IMR-90 (cell line): ENCODE measurements around the gene OSBPL3. TPM values are rescaled to one million over a fixed set of nuclear protein-coding genes. Genes with fewer than 3 reads are reported as not detected.

Source experiments
- ATAC-seq: fragments of 200-7000 bp; cut with Tn5 transposase; 2 replicates; pipeline ENCODE4 v1.9.1; 2020; ENCODE audit warnings: low read depth, mild to moderate bottlenecking, moderate library complexity
- BruUV-seq: library from RNA; stranded (reverse); fragments of 400-500 nt; replicated peaks from 2 replicates; lab custom pipeline; 2021; lab: Mats Ljungman, UMichigan
- CTCF ChIA-PET: fragments of 300-600 bp; formaldehyde crosslinking; extraction: SDS; loops from one replicate; lab custom pipeline; 2021; ENCODE audit warnings: antibody characterized with exemption; lab: Yijun Ruan, JAX
- POLR2A ChIA-PET: fragments of 300-600 bp; sonication (Branson Sonifier 250); formaldehyde crosslinking; loops from one replicate; lab custom pipeline; 2022; ENCODE audit warnings: antibody characterized with exemption; ENCODE audit not compliant: unreplicated experiment; lab: Charles Lee
- DNase-seq: peaks from one replicate; pipeline ENCODE4 v3.0.0; 2013
- H2AFZ ChIP-seq: replicated peaks from 2 replicates; pipeline ENCODE3; 2013; ENCODE audit warnings: low read length, mild to moderate bottlenecking; ENCODE audit not compliant: poor library complexity
- H2AK5ac ChIP-seq: 2 replicates; pipeline ENCODE4 v1.6.1; 2013; ENCODE audit warnings: low read depth, low read length, inconsistent platforms
- H2AK9ac ChIP-seq: replicated peaks from 2 replicates; pipeline ENCODE3; 2013; ENCODE audit warnings: mild to moderate bottlenecking, low read depth, low read length, moderate library complexity; ENCODE audit not compliant: poor library complexity
- H2BK120ac ChIP-seq: 2 replicates; pipeline ENCODE4 v1.6.1; 2013; ENCODE audit warnings: low read depth, low read length, inconsistent platforms
- H2BK15ac ChIP-seq: 3 replicates; pipeline ENCODE4 v1.6.1; 2013; ENCODE audit warnings: low read depth, low read length, inconsistent platforms
- H2BK20ac ChIP-seq: 2 replicates; pipeline ENCODE4 v1.6.1; 2013; ENCODE audit warnings: low read depth, mild to moderate bottlenecking, inconsistent platforms, low read length, moderate library complexity
- H2BK5ac ChIP-seq: 2 replicates; pipeline ENCODE4 v1.6.1; 2013; ENCODE audit warnings: mild to moderate bottlenecking, low read depth, low read length, inconsistent platforms; ENCODE audit not compliant: poor library complexity, severe bottlenecking
- H3K14ac ChIP-seq: replicated peaks from 2 replicates; pipeline ENCODE4 v1.6.1; 2013; ENCODE audit warnings: low read depth, low read length, inconsistent platforms
- H3K18ac ChIP-seq: 2 replicates; pipeline ENCODE4 v1.6.1; 2013; ENCODE audit warnings: low read depth, low read length, control low read depth
- H3K23ac ChIP-seq: 2 replicates; pipeline ENCODE4 v1.6.1; 2013; ENCODE audit warnings: low read depth, low read length, inconsistent platforms
- H3K27ac ChIP-seq: 2 replicates; pipeline ENCODE4 v1.5.1; 2013; ENCODE audit warnings: mild to moderate bottlenecking, control low read depth, low read length; ENCODE audit not compliant: insufficient read depth
- H3K27me3 ChIP-seq: 2 replicates; pipeline ENCODE4 v1.6.1; 2013; ENCODE audit warnings: low read length; ENCODE audit not compliant: control insufficient read depth, insufficient read depth
- H3K36me3 ChIP-seq: 2 replicates; pipeline ENCODE4 v1.6.1; 2013; ENCODE audit warnings: low read length, mixed read lengths; ENCODE audit not compliant: control insufficient read depth, insufficient read depth
- H3K4ac ChIP-seq: 2 replicates; pipeline ENCODE4 v1.6.1; 2013; ENCODE audit warnings: low read depth, low read length, inconsistent platforms
- H3K4me1 ChIP-seq: 2 replicates; pipeline ENCODE4 v1.6.1; 2013; ENCODE audit warnings: low read length, mixed read lengths; ENCODE audit not compliant: control insufficient read depth, insufficient read depth
- H3K4me2 ChIP-seq: 2 replicates; pipeline ENCODE4 v1.6.1; 2013; ENCODE audit warnings: low read depth, mild to moderate bottlenecking, control low read depth, low read length, moderate library complexity
- H3K4me3 ChIP-seq: 2 replicates; pipeline ENCODE4 v1.5.1; 2013; ENCODE audit warnings: low read depth, mild to moderate bottlenecking, control low read depth, low read length, moderate library complexity; ENCODE audit not compliant: insufficient read depth
- H3K56ac ChIP-seq: 2 replicates; pipeline ENCODE4 v1.6.1; 2013; ENCODE audit warnings: low read length, inconsistent platforms; ENCODE audit not compliant: insufficient read depth; ENCODE audit errors: extremely low read depth
- H3K79me1 ChIP-seq, 2 experiments: 2 replicates each; pipeline ENCODE4 v1.6.1; 2013; ENCODE audit warnings: low read length in 2 of 2, inconsistent platforms in 1 of 2, low read depth in 1 of 2
- H3K9ac ChIP-seq: 2 replicates; pipeline ENCODE4 v1.6.1; 2013; ENCODE audit warnings: low read depth, low read length, control low read depth
- H3K9me1 ChIP-seq: 2 replicates; pipeline ENCODE4 v1.6.1; 2013; ENCODE audit warnings: low read length, inconsistent platforms; ENCODE audit not compliant: insufficient read depth
- H3K9me3 ChIP-seq: 2 replicates; pipeline ENCODE4 v1.6.1; 2013; ENCODE audit warnings: low read length; ENCODE audit not compliant: control insufficient read depth, insufficient read depth
- H4K20me1 ChIP-seq: 2 replicates; pipeline ENCODE4 v1.6.1; 2013; ENCODE audit warnings: low read length, inconsistent platforms; ENCODE audit not compliant: insufficient read depth
- H4K5ac ChIP-seq: 2 replicates; pipeline ENCODE4 v1.6.1; 2013; ENCODE audit warnings: mild to moderate bottlenecking, low read depth, low read length, control low read depth
- H4K8ac ChIP-seq, 2 experiments: 2 replicates each; pipeline ENCODE4 v1.6.1; 2013; ENCODE audit warnings: low read depth in 2 of 2, low read length in 2 of 2, control low read depth in 1 of 2, inconsistent platforms in 1 of 2
- H4K91ac ChIP-seq: 2 replicates; pipeline ENCODE4 v1.6.1; 2013; ENCODE audit warnings: low read depth, low read length, inconsistent platforms; ENCODE audit not compliant: insufficient read depth
- BHLHE40 ChIP-seq: fragments of 150-350 bp; IDR thresholded peaks from 2 replicates; pipeline ENCODE4 v1.6.1; 2016; ENCODE audit warnings: mild to moderate bottlenecking, low read depth, low read length
- CEBPB ChIP-seq: IDR thresholded peaks from 2 replicates; pipeline ENCODE4 v1.6.1; 2012; ENCODE audit warnings: low read depth, low read length, improper control_type of control experiment
- CHD1 ChIP-seq: IDR thresholded peaks from 2 replicates; pipeline ENCODE4 v1.6.1; 2012; ENCODE audit warnings: low read depth, low read length, improper control_type of control experiment
- FOS ChIP-seq: fragments of 150-350 bp; IDR thresholded peaks from 2 replicates; pipeline ENCODE4 v1.6.1; 2016; ENCODE audit warnings: low read depth, low read length
- MAFK ChIP-seq: IDR thresholded peaks from 2 replicates; pipeline ENCODE4 v1.6.1; 2012; ENCODE audit warnings: low read depth, low read length, improper control_type of control experiment
- MAZ ChIP-seq: IDR thresholded peaks from 2 replicates; pipeline ENCODE4 v1.6.1; 2012; ENCODE audit warnings: low read depth, mild to moderate bottlenecking, low read length, improper control_type of control experiment, moderate library complexity, borderline replicate concordance
- MXI1 ChIP-seq: IDR thresholded peaks from 2 replicates; pipeline ENCODE4 v1.6.1; 2012; ENCODE audit warnings: low read depth, mild to moderate bottlenecking, low read length, moderate library complexity, borderline replicate concordance
- NFE2L2 ChIP-seq: fragments of 150-350 bp; IDR thresholded peaks from 2 replicates; pipeline ENCODE4 v1.6.1; 2016; ENCODE audit warnings: low read depth, mild to moderate bottlenecking, low read length
- POLR2A ChIP-seq: IDR thresholded peaks from 2 replicates; pipeline ENCODE4 v1.6.1; 2012; ENCODE audit warnings: mild to moderate bottlenecking, low read depth, low read length
- RAD21 ChIP-seq: IDR thresholded peaks from 2 replicates; pipeline ENCODE4 v1.6.1; 2012; ENCODE audit warnings: low read length, improper control_type of control experiment
- RCOR1 ChIP-seq: IDR thresholded peaks from 2 replicates; pipeline ENCODE4 v1.6.1; 2012; ENCODE audit warnings: mild to moderate bottlenecking, low read length, improper control_type of control experiment; ENCODE audit not compliant: insufficient replicate concordance
- SMC3 ChIP-seq: fragments of 150-350 bp; IDR thresholded peaks from 2 replicates; pipeline ENCODE4 v1.6.1; 2016; ENCODE audit warnings: low read depth, mild to moderate bottlenecking, antibody characterized with exemption, low read length, moderate library complexity
- WGBS, 2 experiments: methylation state at CpG; one replicate each; pipeline versions ENCODE4 v1.1.5 to v1.1.7; 2013; ENCODE audit warnings: missing lambda C conversion rate in 2 of 2; ENCODE audit not compliant: insufficient read length in 1 of 2; ENCODE audit errors: extremely low coverage in 2 of 2; 5-methylcytosine and 5-hydroxymethylcytosine counted together
- dilution Hi-C: fragments of 300-500 bp; cut with HindIII; formaldehyde crosslinking; loops from one replicate; pipeline ENCODE4 v1.14.3; 2018; ENCODE audit warnings: low sequenced_read_pairs; ENCODE audit not compliant: unreplicated experiment
- in situ Hi-C: fragments of 300-500 bp; cut with MboI; formaldehyde crosslinking; loops from 3 replicates; pipeline ENCODE4 v1.14.3; 2019; ENCODE audit warnings: low sequenced_read_pairs, inconsistent platforms, mixed read lengths
- intact Hi-C: fragments of 100-400 bp; cut with micrococcal nuclease; formaldehyde crosslinking; loops from 2 replicates; pipeline ENCODE4 v1.10.0; 2022
- polyA plus RNA-seq, 3 experiments: library from polyadenylated mRNA; depleted of rRNA; stranded (reverse); fragments of >200 nt; gene quantifications; 2 replicates each; pipeline ENCODE4 v1.2.3, GENCODE V29; 2012; ENCODE audit warnings: low replicate concordance in 1 of 3
- total RNA-seq: library from RNA; depleted of rRNA; stranded (reverse); fragments of >200 nt; gene quantifications from 2 replicates; pipeline ENCODE4 v1.2.3, GENCODE V29; 2012
- TF ChIP-seq, protein P1 (sequence below): fragments of 150-350 bp; IDR thresholded peaks from 2 replicates; pipeline ENCODE4 v1.6.1; 2017; ENCODE audit warnings: mild to moderate bottlenecking, antibody characterized with exemption, low read length, low read depth
- TF ChIP-seq, protein P2 (sequence below): conservative IDR thresholded peaks from 2 replicates; pipeline ENCODE4 v1.5.1; 2012; ENCODE audit warnings: mild to moderate bottlenecking, low read depth, low read length, improper control_type of control experiment
- TF ChIP-seq, protein P3 (sequence below): fragments of 150-350 bp; IDR thresholded peaks from 2 replicates; pipeline ENCODE4 v1.6.1; 2016; ENCODE audit warnings: low read depth, mild to moderate bottlenecking, low read length, moderate library complexity, borderline replicate concordance

Gene OSBPL3
- total and polyA plus RNA-seq, 2 of the 4 experiments (the other 2 are of a cell fraction): 18.0 to 29.9 TPM

DNA sequence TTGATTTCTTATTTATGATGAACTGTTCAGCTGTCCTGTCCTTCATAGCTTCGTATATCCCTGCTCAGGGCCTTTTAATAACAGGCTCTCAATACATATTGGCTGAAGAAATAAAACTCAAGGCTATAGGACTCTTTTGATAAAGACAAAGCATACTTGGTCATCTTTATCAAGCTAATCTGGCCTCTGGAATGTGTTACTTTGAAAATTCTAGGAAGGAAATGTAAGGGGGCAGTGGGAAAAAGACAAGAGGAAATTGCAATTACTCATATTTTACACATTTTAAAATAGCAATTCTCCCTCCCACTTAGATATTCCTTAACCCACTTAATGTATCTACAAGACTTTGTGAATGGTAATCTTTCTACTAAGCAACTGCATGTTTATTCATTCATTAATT is 94.3 kb downstream of the OSBPL3 start:
- H4K8ac ChIP-seq: no peak overlapping the region
- in situ Hi-C loops: no loop called here
- H2AFZ ChIP-seq: no peak overlapping the region
- no peak overlapping the region for H3K27ac ChIP-seq
- no peak overlapping the region for H2BK20ac ChIP-seq
- H4K5ac ChIP-seq: no peak overlapping the region
- peaks cover 13 to 40% of the 10 kb centered on the region in 2 experiments; a peak in 3 of 4 replicates for H3K79me1 ChIP-seq
- ATAC-seq: no peak
- no peak overlapping the region for H4K91ac ChIP-seq
- no peak overlapping the region for H3K23ac ChIP-seq
- intact Hi-C loops: no loop called here
- DNase-seq: no peak
- POLR2A ChIA-PET: no interaction called here
- CTCF ChIA-PET: no interaction called here
- no peak overlapping the region for H3K56ac ChIP-seq
- H2BK120ac ChIP-seq: no peak overlapping the region
- H2BK5ac ChIP-seq: no peak overlapping the region
- H3K27me3 ChIP-seq: no peaks in the 10 kb centered on the region
- H3K18ac ChIP-seq: no peak overlapping the region
- H3K4me2 ChIP-seq: no peak overlapping the region
- no CpG with 5 or more reads among the region's 1 CpG for WGBS, 2 experiments
- peaks cover 2% of the 10 kb centered on the region; the same call in 1 of the 2 replicates for H3K36me3 ChIP-seq
- no peak overlapping the region for H2AK5ac ChIP-seq
- H3K9ac ChIP-seq: no peak overlapping the region
- H3K4me1 ChIP-seq: peaks cover 4% of the 10 kb centered on the region
- TF ChIP-seq RAD21 (no peak), MAZ (no peak), SMC3 (no peak), RCOR1 (no peak), POLR2A (no peak), MXI1 (no peak), CEBPB (no peak), CHD1 (no peak), FOS (no peak), NFE2L2 (no peak), BHLHE40 (no peak), MAFK (no peak)
- TF ChIP-seq, protein P1, sequence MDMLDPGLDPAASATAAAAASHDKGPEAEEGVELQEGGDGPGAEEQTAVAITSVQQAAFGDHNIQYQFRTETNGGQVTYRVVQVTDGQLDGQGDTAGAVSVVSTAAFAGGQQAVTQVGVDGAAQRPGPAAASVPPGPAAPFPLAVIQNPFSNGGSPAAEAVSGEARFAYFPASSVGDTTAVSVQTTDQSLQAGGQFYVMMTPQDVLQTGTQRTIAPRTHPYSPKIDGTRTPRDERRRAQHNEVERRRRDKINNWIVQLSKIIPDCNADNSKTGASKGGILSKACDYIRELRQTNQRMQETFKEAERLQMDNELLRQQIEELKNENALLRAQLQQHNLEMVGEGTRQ: no peak
- TF ChIP-seq, protein P2, sequence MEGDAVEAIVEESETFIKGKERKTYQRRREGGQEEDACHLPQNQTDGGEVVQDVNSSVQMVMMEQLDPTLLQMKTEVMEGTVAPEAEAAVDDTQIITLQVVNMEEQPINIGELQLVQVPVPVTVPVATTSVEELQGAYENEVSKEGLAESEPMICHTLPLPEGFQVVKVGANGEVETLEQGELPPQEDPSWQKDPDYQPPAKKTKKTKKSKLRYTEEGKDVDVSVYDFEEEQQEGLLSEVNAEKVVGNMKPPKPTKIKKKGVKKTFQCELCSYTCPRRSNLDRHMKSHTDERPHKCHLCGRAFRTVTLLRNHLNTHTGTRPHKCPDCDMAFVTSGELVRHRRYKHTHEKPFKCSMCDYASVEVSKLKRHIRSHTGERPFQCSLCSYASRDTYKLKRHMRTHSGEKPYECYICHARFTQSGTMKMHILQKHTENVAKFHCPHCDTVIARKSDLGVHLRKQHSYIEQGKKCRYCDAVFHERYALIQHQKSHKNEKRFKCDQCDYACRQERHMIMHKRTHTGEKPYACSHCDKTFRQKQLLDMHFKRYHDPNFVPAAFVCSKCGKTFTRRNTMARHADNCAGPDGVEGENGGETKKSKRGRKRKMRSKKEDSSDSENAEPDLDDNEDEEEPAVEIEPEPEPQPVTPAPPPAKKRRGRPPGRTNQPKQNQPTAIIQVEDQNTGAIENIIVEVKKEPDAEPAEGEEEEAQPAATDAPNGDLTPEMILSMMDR: no peak
- TF ChIP-seq, protein P3, sequence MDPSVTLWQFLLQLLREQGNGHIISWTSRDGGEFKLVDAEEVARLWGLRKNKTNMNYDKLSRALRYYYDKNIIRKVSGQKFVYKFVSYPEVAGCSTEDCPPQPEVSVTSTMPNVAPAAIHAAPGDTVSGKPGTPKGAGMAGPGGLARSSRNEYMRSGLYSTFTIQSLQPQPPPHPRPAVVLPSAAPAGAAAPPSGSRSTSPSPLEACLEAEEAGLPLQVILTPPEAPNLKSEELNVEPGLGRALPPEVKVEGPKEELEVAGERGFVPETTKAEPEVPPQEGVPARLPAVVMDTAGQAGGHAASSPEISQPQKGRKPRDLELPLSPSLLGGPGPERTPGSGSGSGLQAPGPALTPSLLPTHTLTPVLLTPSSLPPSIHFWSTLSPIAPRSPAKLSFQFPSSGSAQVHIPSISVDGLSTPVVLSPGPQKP: no peak
- dilution Hi-C loops: no loop called here
- no peak overlapping the region for H2AK9ac ChIP-seq
- H3K14ac ChIP-seq: no peak overlapping the region
- BruUV-seq: no TSS peak
- peaks cover 16% of the 10 kb centered on the region for H3K9me1 ChIP-seq
- no peak overlapping the region for H3K4me3 ChIP-seq
- H3K9me3 ChIP-seq: no peaks in the 10 kb centered on the region
- no peak overlapping the region for H3K4ac ChIP-seq
- no peak overlapping the region for H2BK15ac ChIP-seq
- no peaks in the 10 kb centered on the region for H4K20me1 ChIP-seq
